Neural cell (in vitro differentiated cells): ENCODE results near the gene HAS3.

Experiments
- CTCF ChIP-seq: fragments of 450-650 bp; IDR thresholded peaks from 2 replicates; pipeline ENCODE4 v1.5.1; 2014; ENCODE audit warnings: antibody characterized with exemption, mild to moderate bottlenecking, moderate library complexity; ENCODE audit not compliant: poor library complexity, severe bottlenecking
- EP300 ChIP-seq: fragments of 450-650 bp; conservative IDR thresholded peaks from 2 replicates; pipeline ENCODE4 v1.6.1; 2014; ENCODE audit warnings: antibody characterized with exemption, mild to moderate bottlenecking, moderate library complexity; ENCODE audit not compliant: poor library complexity, severe bottlenecking
- EZH2 ChIP-seq: fragments of 200-600, 300-800 bp; shearing (Covaris generic), sonication (generic); IDR thresholded peaks from 2 replicates; pipeline ENCODE4 v1.6.1; 2014; ENCODE audit warnings: antibody characterized with exemption, low read length, borderline replicate concordance, mild to moderate bottlenecking; ENCODE audit not compliant: insufficient read depth, poor library complexity, severe bottlenecking
- POLR2AphosphoS5 ChIP-seq: IDR thresholded peaks from 2 replicates; pipeline ENCODE4 v1.6.1; 2012
- RAD21 ChIP-seq: fragments of 450-650 bp; conservative IDR thresholded peaks from 2 replicates; pipeline ENCODE4 v1.6.1; 2014; ENCODE audit warnings: antibody characterized with exemption, mild to moderate bottlenecking, moderate library complexity
- REST ChIP-seq: IDR thresholded peaks from 2 replicates; pipeline ENCODE4 v1.6.1; 2012; ENCODE audit warnings: borderline replicate concordance
- SMC3 ChIP-seq: fragments of 450-650 bp; conservative IDR thresholded peaks from 2 replicates; pipeline ENCODE4 v1.6.1; 2014; ENCODE audit warnings: antibody characterized with exemption, mild to moderate bottlenecking, moderate library complexity; ENCODE audit not compliant: poor library complexity
- TAF1 ChIP-seq: IDR thresholded peaks from 2 replicates; pipeline ENCODE4 v1.6.1; 2012; ENCODE audit warnings: low read depth

- no peak for TF ChIP-seq CTCF
- no peak for TF ChIP-seq RAD21
- TF ChIP-seq POLR2AphosphoS5 = no peak
- no peak for TF ChIP-seq EP300
- TF ChIP-seq EZH2 = no peak
- no peak for TF ChIP-seq TAF1
- TF ChIP-seq REST = no peak
- TF ChIP-seq SMC3 = no peak
Measured at GRCh38 chr16:69133373-69133954, 28.0 kb downstream of the HAS3 start.
